Prostate gland (tissue), 2 donors: ENCODE measurements around the gene CUL4B.

Experiments
- POLR2AphosphoS5 ChIP-seq: sonication (generic); formaldehyde crosslinking; IDR thresholded peaks from one replicate; pipeline ENCODE4 v1.6.1; 2017; ENCODE audit warnings: antibody characterized with exemption
- TF ChIP-seq, protein P1 (sequence below), 4 experiments: fragments of 200-600 bp in 2 of 4; fragments of 450-650 bp in 2 of 4; sonication (generic) in 2 of 4; IDR thresholded peaks; 1 replicate in 3 of 4; 2 replicates in 1 of 4; pipeline ENCODE4 v1.5.1; 2016 to 2019; ENCODE audit warnings: antibody characterized with exemption in 4 of 4, mild to moderate bottlenecking in 2 of 4, moderate library complexity in 2 of 4

DNA sequence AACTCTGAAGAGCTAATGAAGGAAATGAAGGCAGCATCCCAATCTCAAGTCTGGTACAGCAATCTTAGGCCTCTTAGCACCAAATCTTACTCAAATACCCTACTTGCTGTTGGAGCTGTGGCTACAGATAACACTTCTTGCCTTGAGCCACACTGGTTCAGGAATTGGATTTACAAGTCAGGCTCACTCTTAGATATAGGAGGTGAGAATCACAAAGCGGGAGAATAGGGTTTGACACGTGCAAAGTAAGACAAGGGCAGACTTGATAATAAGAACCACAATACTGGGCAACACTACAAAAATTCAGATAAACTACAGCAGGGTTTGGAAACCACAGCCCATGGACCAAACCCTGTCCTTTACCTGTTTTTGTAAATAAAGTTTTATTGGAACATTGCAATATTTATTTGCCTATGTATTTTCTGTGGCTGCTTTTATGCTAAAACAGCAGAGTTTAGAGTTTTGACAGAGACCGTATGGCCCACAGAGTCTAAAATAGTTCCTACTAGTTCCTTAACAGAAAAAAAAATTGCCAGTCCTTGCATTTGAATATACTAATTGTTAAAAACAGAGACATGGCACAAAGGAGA lies 9.3 kb upstream of the CUL4B start:
- no peak for TF ChIP-seq POLR2AphosphoS5
- TF ChIP-seq, protein P1, sequence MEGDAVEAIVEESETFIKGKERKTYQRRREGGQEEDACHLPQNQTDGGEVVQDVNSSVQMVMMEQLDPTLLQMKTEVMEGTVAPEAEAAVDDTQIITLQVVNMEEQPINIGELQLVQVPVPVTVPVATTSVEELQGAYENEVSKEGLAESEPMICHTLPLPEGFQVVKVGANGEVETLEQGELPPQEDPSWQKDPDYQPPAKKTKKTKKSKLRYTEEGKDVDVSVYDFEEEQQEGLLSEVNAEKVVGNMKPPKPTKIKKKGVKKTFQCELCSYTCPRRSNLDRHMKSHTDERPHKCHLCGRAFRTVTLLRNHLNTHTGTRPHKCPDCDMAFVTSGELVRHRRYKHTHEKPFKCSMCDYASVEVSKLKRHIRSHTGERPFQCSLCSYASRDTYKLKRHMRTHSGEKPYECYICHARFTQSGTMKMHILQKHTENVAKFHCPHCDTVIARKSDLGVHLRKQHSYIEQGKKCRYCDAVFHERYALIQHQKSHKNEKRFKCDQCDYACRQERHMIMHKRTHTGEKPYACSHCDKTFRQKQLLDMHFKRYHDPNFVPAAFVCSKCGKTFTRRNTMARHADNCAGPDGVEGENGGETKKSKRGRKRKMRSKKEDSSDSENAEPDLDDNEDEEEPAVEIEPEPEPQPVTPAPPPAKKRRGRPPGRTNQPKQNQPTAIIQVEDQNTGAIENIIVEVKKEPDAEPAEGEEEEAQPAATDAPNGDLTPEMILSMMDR (IDR thresholded peaks at IDR 0.05): no peak
